Neuron (in vitro differentiated cells): ENCODE measurements around the gene INKA2.

ENCODE experiments used
- H2AFZ ChIP-seq: one replicate; pipeline ENCODE4 v1.6.1; 2013; ENCODE audit warnings: low read depth, mild to moderate bottlenecking, inconsistent platforms, low read length, moderate library complexity
- H3K27me3 ChIP-seq: one replicate; pipeline ENCODE4 v1.6.1; 2013; ENCODE audit warnings: low read length; ENCODE audit not compliant: insufficient read depth
- H3K36me3 ChIP-seq: one replicate; pipeline ENCODE4 v1.6.1; 2013; ENCODE audit warnings: low read length; ENCODE audit not compliant: insufficient read depth
- H3K4me1 ChIP-seq: one replicate; pipeline ENCODE4 v1.6.1; 2013; ENCODE audit warnings: low read length; ENCODE audit not compliant: insufficient read depth
- H3K4me3 ChIP-seq: 2 replicates; pipeline ENCODE4 v1.5.1; 2013; ENCODE audit warnings: mild to moderate bottlenecking, low read length, moderate library complexity
- H3K9me3 ChIP-seq: one replicate; pipeline ENCODE4 v1.6.1; 2013; ENCODE audit warnings: low read length

The INKA2 gene

GRCh38 chr1:111723091-111723806 is 15.9 kb downstream of the INKA2 start:
- Histone ChIP-seq H3K27me3 (no peaks in the 10 kb centered on the region), H3K9me3 (no peaks in the 10 kb centered on the region), H2AFZ (no peak overlapping the region), H3K36me3 (peaks cover 6% of the 10 kb centered on the region), H3K4me1 (peaks cover 2% of the 10 kb centered on the region), H3K4me3 (no peak overlapping the region)

GRCh38 chr1:111720977-111721786 is 18.0 kb downstream of the INKA2 start:
- H3K27me3 ChIP-seq = no peaks in the 10 kb centered on the region
- no peaks in the 10 kb centered on the region for H3K36me3 ChIP-seq
- no peak overlapping the region for H3K4me3 ChIP-seq
- no peaks in the 10 kb centered on the region for H3K9me3 ChIP-seq
- H2AFZ ChIP-seq = no peak overlapping the region
- peaks cover 2% of the 10 kb centered on the region for H3K4me1 ChIP-seq

GRCh38 chr1:111720274-111720976 is 18.8 kb downstream of the INKA2 start:
- H3K27me3 ChIP-seq = no peaks in the 10 kb centered on the region

GRCh38 chr1:111719674-111720132 is 19.5 kb downstream of the INKA2 start:
- no peaks in the 10 kb centered on the region for H3K36me3 ChIP-seq
- no peak overlapping the region for H2AFZ ChIP-seq
- no peaks in the 10 kb centered on the region for H3K9me3 ChIP-seq
- no peaks in the 10 kb centered on the region for H3K4me1 ChIP-seq
- no peak overlapping the region for H3K4me3 ChIP-seq
- no peaks in the 10 kb centered on the region for H3K27me3 ChIP-seq

More at GRCh38 chr1:111720274-111720976, 18.8 kb downstream of the INKA2 start:
- no peaks in the 10 kb centered on the region for H3K9me3 ChIP-seq
- H3K36me3 ChIP-seq = no peaks in the 10 kb centered on the region
- H3K4me1 ChIP-seq = peaks cover 2% of the 10 kb centered on the region
- H2AFZ ChIP-seq = no peak overlapping the region
- H3K4me3 ChIP-seq = no peak overlapping the region

- H3K9me3 ChIP-seq = no peaks in the 10 kb centered on the region
- no peak overlapping the region for H2AFZ ChIP-seq
- H3K27me3 ChIP-seq = no peaks in the 10 kb centered on the region
- no peaks in the 10 kb centered on the region for H3K36me3 ChIP-seq
- H3K4me1 ChIP-seq = no peaks in the 10 kb centered on the region
- H3K4me3 ChIP-seq = no peak overlapping the region
These were observed 20.1 kb downstream of the INKA2 start for GRCh38 chr1:111719135-111719534.

GRCh38 chr1:111717450-111717849 is 21.7 kb downstream of the INKA2 start:
- H3K36me3 ChIP-seq = no peaks in the 10 kb centered on the region
- H3K9me3 ChIP-seq = no peaks in the 10 kb centered on the region
- H3K27me3 ChIP-seq = no peaks in the 10 kb centered on the region
- no peaks in the 10 kb centered on the region for H3K4me1 ChIP-seq
- H3K4me3 ChIP-seq = no peak overlapping the region
- no peak overlapping the region for H2AFZ ChIP-seq

- Histone ChIP-seq H3K9me3 (no peaks in the 10 kb centered on the region), H3K4me1 (no peaks in the 10 kb centered on the region), H3K27me3 (no peaks in the 10 kb centered on the region), H3K4me3 (no peak overlapping the region), H2AFZ (no peak overlapping the region), H3K36me3 (no peaks in the 10 kb centered on the region)
These were observed 22.9 kb downstream of the INKA2 start for GRCh38 chr1:111716333-111716732.

- H3K27me3 ChIP-seq = no peaks in the 10 kb centered on the region
- no peak overlapping the region for H2AFZ ChIP-seq
- H3K9me3 ChIP-seq = no peaks in the 10 kb centered on the region
- H3K4me1 ChIP-seq = no peaks in the 10 kb centered on the region
- no peak overlapping the region for H3K4me3 ChIP-seq
- H3K36me3 ChIP-seq = peaks cover 14% of the 10 kb centered on the region
These were observed 29.2 kb downstream of the INKA2 start for GRCh38 chr1:111709986-111710385.

- Histone ChIP-seq H3K4me1 (no peaks in the 10 kb centered on the region), H3K36me3 (peaks cover 29% of the 10 kb centered on the region), H3K4me3 (no peak overlapping the region), H2AFZ (no peak overlapping the region), H3K27me3 (no peaks in the 10 kb centered on the region), H3K9me3 (no peaks in the 10 kb centered on the region)
These were observed 31.3 kb downstream of the INKA2 start for GRCh38 chr1:111707906-111708305.

- Histone ChIP-seq H3K9me3 (no peaks in the 10 kb centered on the region), H3K4me3 (no peak overlapping the region), H2AFZ (no peak overlapping the region), H3K27me3 (no peaks in the 10 kb centered on the region), H3K4me1 (no peaks in the 10 kb centered on the region), H3K36me3 (peaks cover 32% of the 10 kb centered on the region)
These were observed 32.3 kb downstream of the INKA2 start for GRCh38 chr1:111706921-111707320.

- H3K27me3 ChIP-seq = no peaks in the 10 kb centered on the region
- H3K36me3 ChIP-seq = peaks cover 38% of the 10 kb centered on the region
- H2AFZ ChIP-seq = no peak overlapping the region
- no peak overlapping the region for H3K4me3 ChIP-seq
- H3K4me1 ChIP-seq = no peaks in the 10 kb centered on the region
- H3K9me3 ChIP-seq = no peaks in the 10 kb centered on the region
These were observed 33.4 kb downstream of the INKA2 start for GRCh38 chr1:111705841-111706240.

GRCh38 chr1:111704776-111705175 is 34.4 kb downstream of the INKA2 start:
- H3K4me1 ChIP-seq = no peaks in the 10 kb centered on the region
- H2AFZ ChIP-seq = no peak overlapping the region
- H3K27me3 ChIP-seq = no peaks in the 10 kb centered on the region
- no peak overlapping the region for H3K4me3 ChIP-seq
- peaks cover 49% of the 10 kb centered on the region for H3K36me3 ChIP-seq
- H3K9me3 ChIP-seq = no peaks in the 10 kb centered on the region

GRCh38 chr1:111704240-111704639 is 35.0 kb downstream of the INKA2 start:
- no peaks in the 10 kb centered on the region for H3K9me3 ChIP-seq
- peaks cover 50% of the 10 kb centered on the region for H3K36me3 ChIP-seq
- H3K27me3 ChIP-seq = no peaks in the 10 kb centered on the region
- H3K4me3 ChIP-seq = no peak overlapping the region
- H2AFZ ChIP-seq = no peak overlapping the region
- H3K4me1 ChIP-seq = no peaks in the 10 kb centered on the region
